Erythroblast (primary cell): ENCODE results near the gene AKAP8L.

Experiments
- GATA1 ChIP-seq: IDR thresholded peaks from 2 replicates; pipeline ENCODE4 v1.6.1; 2011; ENCODE audit warnings: low read depth, mild to moderate bottlenecking, control low read depth, low read length, moderate library complexity
- POLR2A ChIP-seq: IDR thresholded peaks from 2 replicates; pipeline ENCODE4 v1.6.1; 2011; ENCODE audit warnings: mild to moderate bottlenecking, low read length

- peak; percentile 23 for TF ChIP-seq POLR2A
- no peak for TF ChIP-seq GATA1
These were observed 14.6 kb downstream of the AKAP8L start for GRCh38 chr19:15404097-15404779.
